Right hindlimb (tissue), 1 donor: ENCODE data around the gene KRTAP1-1.

Experiments
- DNase-seq: peaks from one replicate; pipeline ENCODE4 v3.0.0-alpha.2; 2018

KRTAP1-1 gene

GRCh38 chr17:41010441-41010840, 30.8 kb downstream of the KRTAP1-1 start:
- no peak for DNase-seq

- no peak for DNase-seq
Measured at GRCh38 chr17:41009936-41010335, 31.3 kb downstream of the KRTAP1-1 start.

GRCh38 chr17:41009301-41009760, 31.9 kb downstream of the KRTAP1-1 start:
- DNase-seq = no peak

GRCh38 chr17:41008811-41009210, 32.4 kb downstream of the KRTAP1-1 start, which contains the start of gene KRTAP3-1:
KRTAP3-1 (minus strand) TSS chr17:41009128; CDS start chr17:41009074, 54 bp downstream.
- no peak for DNase-seq

- DNase-seq = no peak
Measured at GRCh38 chr17:41004397-41004796, 36.9 kb downstream of the KRTAP1-1 start.

GRCh38 chr17:41003926-41004325, 37.3 kb downstream of the KRTAP1-1 start:
- DNase-seq = no peak

- no peak for DNase-seq
Measured at GRCh38 chr17:41002814-41003213, 38.4 kb downstream of the KRTAP1-1 start.

GRCh38 chr17:41001795-41002194, 39.5 kb downstream of the KRTAP1-1 start:
- DNase-seq = no peak

- peak; percentile 40 for DNase-seq
Measured at GRCh38 chr17:40999563-40999962, 41.7 kb downstream of the KRTAP1-1 start, which contains the start of gene KRTAP3-2. KRTAP3-2 (minus strand) TSS chr17:40999906; CDS start chr17:40999853, 53 bp downstream.

GRCh38 chr17:40997361-40997760, 43.9 kb downstream of the KRTAP1-1 start:
- no peak for DNase-seq

- DNase-seq = no peak
Measured at GRCh38 chr17:40996829-40997228, 44.4 kb downstream of the KRTAP1-1 start.

GRCh38 chr17:40995116-40995515, 46.1 kb downstream of the KRTAP1-1 start:
- no peak for DNase-seq

GRCh38 chr17:40993839-40994238, 47.4 kb downstream of the KRTAP1-1 start, which contains the start of gene KRTAP3-3:
KRTAP3-3 (minus strand) TSS chr17:40994164; CDS start chr17:40994097, 67 bp downstream.
- peak; percentile 25 for DNase-seq

- no peak for DNase-seq
Measured at GRCh38 chr17:40993084-40993483, 48.2 kb downstream of the KRTAP1-1 start.

- DNase-seq = no peak
Measured at GRCh38 chr17:40992666-40993065, 48.6 kb downstream of the KRTAP1-1 start.
